Right lobe of liver (tissue), 6 donors: ENCODE measurements around the gene PTRHD1. TPM values are rescaled to one million over a fixed set of nuclear protein-coding genes. Genes with fewer than 3 reads are reported as not detected.

ENCODE experiments used
- ATAC-seq, 4 donors: fragments of 200-7000 bp; cut with Tn5 transposase; one replicate each; pipeline ENCODE4 v1.9.1; 2020; ENCODE audit warnings: mild to moderate bottlenecking in 4 of 4, moderate library complexity in 4 of 4
- DNase-seq, 3 donors: peaks; one replicate each; pipeline ENCODE4 v3.0.0-alpha.2; 2020
- H3K27ac ChIP-seq, 3 donors: fragments of 200-600 bp; one replicate each; pipeline ENCODE4 v1.8.0; 2022
- H3K27me3 ChIP-seq, 2 donors: fragments of 200-600 bp; one replicate each; pipeline ENCODE4 v1.8.0; 2022
- H3K36me3 ChIP-seq, 4 donors: fragments of 200-600 bp; sonication (generic) in 1 of 4; one replicate each; pipeline versions ENCODE4 v1.5.1 to v1.8.0; 2017 to 2022; ENCODE audit warnings: control low read depth in 1 of 4
- H3K4me1 ChIP-seq, 4 donors: fragments of 200-600 bp; sonication (generic) in 1 of 4; one replicate each; pipeline versions ENCODE4 v1.5.1 to v1.8.0; 2017 to 2022; ENCODE audit warnings: control low read depth in 1 of 4
- H3K4me3 ChIP-seq, 3 donors: fragments of 200-600 bp; one replicate each; pipeline ENCODE4 v1.8.0; 2022
- H3K9me3 ChIP-seq, 4 donors: fragments of 200-600 bp; sonication (generic) in 1 of 4; one replicate each; pipeline versions ENCODE4 v1.5.1 to v1.8.0; 2017 to 2022; ENCODE audit warnings: control low read depth in 1 of 4
- CTCF ChIP-seq, 4 donors: fragments of 200-600 bp in 3 of 4; fragments of 450-650 bp in 1 of 4; IDR thresholded peaks; one replicate each; pipeline versions ENCODE4 v1.5.1 to v1.8.0; 2016 to 2022; ENCODE audit warnings: antibody characterized with exemption in 4 of 4, mild to moderate bottlenecking in 2 of 4
- POLR2A ChIP-seq: fragments of 450-650 bp; IDR thresholded peaks from one replicate; pipeline ENCODE4 v1.6.1; 2017; ENCODE audit warnings: antibody characterized with exemption, mild to moderate bottlenecking
- WGBS: methylation state at CpG from one replicate; pipeline ENCODE4 v1.1.6; 2018; ENCODE audit warnings: low coverage, low lambda C conversion rate; ENCODE audit not compliant: insufficient coverage; ENCODE audit errors: missing lambda C conversion rate; 5-methylcytosine and 5-hydroxymethylcytosine counted together
- intact Hi-C, 2 donors: fragments of 100-400 bp; cut with DNase I; formaldehyde crosslinking; loops; one replicate each; pipeline versions ENCODE4 v1.11.2 to v1.14.1; 2022
- total RNA-seq, 6 experiments: library from RNA; depleted of rRNA in 2 of 6; stranded (reverse); fragments of >200 nt in 2 of 6; fragmentation: NEBNext Ultra II Directional in 3 of 6; extraction: Animal tissue kit (Norgen Biotek cat#: 25700) in 3 of 6; gene quantifications; one replicate each; pipeline versions ENCODE4 v1.1.0 to v1.2.4, GENCODE V29; 2016 to 2023
- donor health status: DM: no; HTN: yes; CAD: no.
- donor health status: DM: no; HTN: no; CAD: no.
- donor health status: DM: no; HTN: no; CAD: no.
- donor health status: DM: no; HTN: yes; CAD: no.
- donor health status: DM: no; HTN: yes; CAD: no.

Gene PTRHD1
- total RNA-seq, 6 experiments from 2014 or later: 10.1 to 16.4 (median 15.3) TPM

GRCh38 chr2:24830786-24831185, 37.6 kb upstream of the PTRHD1 start:
- no peak overlapping the region for H3K4me3 ChIP-seq
- no peaks in the 10 kb centered on the region for H3K9me3 ChIP-seq
- no peaks in the 10 kb centered on the region for H3K36me3 ChIP-seq
- no peaks in the 10 kb centered on the region for H3K27me3 ChIP-seq
- DNase-seq: no peak
- no CpG with 5 or more reads among the region's 12 CpGs for WGBS
- TF ChIP-seq POLR2A: no peak
- TF ChIP-seq CTCF (IDR thresholded peaks at IDR 0.05): no peak
- intact Hi-C loops: loop anchor here in 1 of 2 donors (5.0 kb wide), 1 partner anchor 418 kb away; no protein-coding TSS in a partner anchor
- H3K27ac ChIP-seq: no peak overlapping the region
- ATAC-seq: no peak
- peaks cover 0 to 4% (median 0%) of the 10 kb centered on the region in 4 donors for H3K4me1 ChIP-seq

GRCh38 chr2:24830351-24830750, 37.2 kb upstream of the PTRHD1 start:
- H3K36me3 ChIP-seq: no peaks in the 10 kb centered on the region
- H3K9me3 ChIP-seq: no peaks in the 10 kb centered on the region
- DNase-seq: no peak
- 65% methylated on average over 4 of the region's 5 CpGs for WGBS
- intact Hi-C loops: loop anchor here in 1 of 2 donors (5.0 kb wide), 1 partner anchor 418 kb away; no protein-coding TSS in a partner anchor
- no peak overlapping the region for H3K4me3 ChIP-seq
- ATAC-seq: no peak
- peaks cover 0 to 4% (median 0%) of the 10 kb centered on the region in 4 donors for H3K4me1 ChIP-seq
- TF ChIP-seq POLR2A (no peak), CTCF (IDR thresholded peaks at IDR 0.05) (no peak)
- H3K27me3 ChIP-seq: no peaks in the 10 kb centered on the region
- H3K27ac ChIP-seq: no peak overlapping the region

GRCh38 chr2:24828238-24828996, 35.2 kb upstream of the PTRHD1 start:
- TF ChIP-seq CTCF (IDR thresholded peaks at IDR 0.05) (no peak), POLR2A (no peak)
- DNase-seq: peak in 1 of 3 donors; percentile 23
- H3K4me3 ChIP-seq: no peak overlapping the region
- H3K4me1 ChIP-seq: peaks cover 0 to 4% (median 0%) of the 10 kb centered on the region in 4 donors
- intact Hi-C loops: loop anchor here in 1 of 2 donors (10.0 kb wide), 1 partner anchor 424 kb away; no protein-coding TSS in a partner anchor
- H3K36me3 ChIP-seq: no peaks in the 10 kb centered on the region
- 69% methylated on average over 10 of the region's 17 CpGs for WGBS
- H3K9me3 ChIP-seq: no peaks in the 10 kb centered on the region
- no peak overlapping the region for H3K27ac ChIP-seq
- ATAC-seq: no peak
- H3K27me3 ChIP-seq: no peaks in the 10 kb centered on the region

- peaks cover 0 to 4% (median 0%) of the 10 kb centered on the region in 4 donors for H3K4me1 ChIP-seq
- peak; percentile 85 to 95 (median 92) for TF ChIP-seq CTCF (IDR thresholded peaks at IDR 0.05)
- no peak for TF ChIP-seq POLR2A
- intact Hi-C loops: loop anchor here in 1 of 2 donors (10.0 kb wide), 1 partner anchor 423 kb away; no protein-coding TSS in a partner anchor
- peak; percentile 72 to 82 (median 74) for DNase-seq
- 15% methylated on average over 13 of the region's 30 CpGs for WGBS
- no peak overlapping the region for H3K4me3 ChIP-seq
- ATAC-seq: peak; percentile 93 to 97 (median 95)
- H3K36me3 ChIP-seq: no peaks in the 10 kb centered on the region
- H3K27ac ChIP-seq: no peak overlapping the region
- no peaks in the 10 kb centered on the region for H3K27me3 ChIP-seq
- H3K9me3 ChIP-seq: no peaks in the 10 kb centered on the region
Observed at GRCh38 chr2:24827321-24828237, 34.4 kb upstream of the PTRHD1 start.
